ENCODE measurements around the gene CRMP1. TPM values are rescaled to one million over a fixed set of nuclear protein-coding genes. Genes with fewer than 3 reads are reported as not detected.

CRMP1 gene
- total RNA-seq, 1 donor from 2014 or later, result 245 TPM

DNA sequence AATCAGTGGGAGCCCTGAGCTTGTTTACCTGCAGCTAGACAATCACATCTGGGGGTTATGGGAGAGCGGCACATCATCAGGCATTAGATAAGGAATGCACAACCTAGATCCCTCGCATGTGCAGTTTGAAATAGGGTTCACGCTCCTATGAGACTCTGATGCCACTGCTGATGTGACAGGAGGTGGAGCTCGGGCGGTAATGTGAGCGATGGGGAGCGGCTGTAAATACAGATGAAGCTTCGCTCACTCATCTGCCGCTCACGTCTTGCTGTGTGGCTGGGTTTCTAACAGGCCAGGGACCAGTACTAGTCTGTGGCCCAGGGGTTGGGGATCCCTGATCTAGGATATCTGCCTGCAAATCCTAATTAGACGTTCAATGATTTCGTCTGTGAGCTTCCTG is 90.3 kb downstream of the CRMP1 start:
- no peaks in the 10 kb centered on the region for H3K27me3 Mint-ChIP-seq (ENCODE audit: low read depth)
- no peak for DNase-seq (ENCODE audit: low read depth, low spot score)
- H3K4me1 Mint-ChIP-seq, result no peaks in the 10 kb centered on the region
- no peak overlapping the region for H3K4me3 Mint-ChIP-seq
- no peak overlapping the region for H3K27ac Mint-ChIP-seq (ENCODE audit: unreplicated experiment)
- no peak for TF ChIP-seq CTCF (conservative IDR thresholded peaks at IDR 0.05)
- peaks cover 27% of the 10 kb centered on the region for H3K36me3 Mint-ChIP-seq (ENCODE audit: low read depth)
- H3K9me3 Mint-ChIP-seq, result no peaks in the 10 kb centered on the region

GRCh38 chr4:5801696-5802095 is 91.2 kb downstream of the CRMP1 start:
- Mint-ChIP-seq H3K27me3 (ENCODE audit: low read depth) (no peaks in the 10 kb centered on the region), H3K36me3 (ENCODE audit: low read depth) (peaks cover 22% of the 10 kb centered on the region), H3K9me3 (no peaks in the 10 kb centered on the region), H3K4me1 (no peaks in the 10 kb centered on the region), H3K27ac (ENCODE audit: unreplicated experiment) (no peak overlapping the region), H3K4me3 (peak overlapping the region; percentile 26)
- no peak for TF ChIP-seq CTCF (conservative IDR thresholded peaks at IDR 0.05)
- no peak for DNase-seq (ENCODE audit: low read depth, low spot score)

DNA sequence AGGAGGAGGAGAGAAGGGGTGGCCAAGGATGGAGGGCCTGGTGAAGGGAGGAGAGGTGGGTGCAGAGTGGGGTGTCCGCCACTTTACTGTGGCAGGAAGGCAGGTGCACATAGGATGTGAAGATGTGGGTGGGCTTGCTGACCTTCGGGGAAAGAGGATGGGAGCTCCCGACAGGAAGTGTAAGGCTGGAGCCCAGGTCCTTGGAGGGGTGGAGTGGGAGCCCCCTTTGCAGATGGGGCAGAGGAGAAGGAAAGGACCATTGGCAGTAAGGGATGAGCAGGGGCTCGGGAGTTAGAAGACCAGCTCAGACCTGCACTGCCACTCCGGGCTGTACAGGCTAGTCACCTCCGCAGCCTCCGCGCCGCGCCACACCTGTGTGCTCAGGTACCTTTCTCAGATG is 92.4 kb downstream of the CRMP1 start:
- Mint-ChIP-seq H3K9me3 (no peaks in the 10 kb centered on the region), H3K36me3 (ENCODE audit: low read depth) (peaks cover 20% of the 10 kb centered on the region), H3K4me1 (no peaks in the 10 kb centered on the region), H3K4me3 (no peak overlapping the region), H3K27ac (ENCODE audit: unreplicated experiment) (no peak overlapping the region), H3K27me3 (ENCODE audit: low read depth) (no peaks in the 10 kb centered on the region)
- no peak for DNase-seq (ENCODE audit: low read depth, low spot score)
- no peak for TF ChIP-seq CTCF (conservative IDR thresholded peaks at IDR 0.05)

DNA sequence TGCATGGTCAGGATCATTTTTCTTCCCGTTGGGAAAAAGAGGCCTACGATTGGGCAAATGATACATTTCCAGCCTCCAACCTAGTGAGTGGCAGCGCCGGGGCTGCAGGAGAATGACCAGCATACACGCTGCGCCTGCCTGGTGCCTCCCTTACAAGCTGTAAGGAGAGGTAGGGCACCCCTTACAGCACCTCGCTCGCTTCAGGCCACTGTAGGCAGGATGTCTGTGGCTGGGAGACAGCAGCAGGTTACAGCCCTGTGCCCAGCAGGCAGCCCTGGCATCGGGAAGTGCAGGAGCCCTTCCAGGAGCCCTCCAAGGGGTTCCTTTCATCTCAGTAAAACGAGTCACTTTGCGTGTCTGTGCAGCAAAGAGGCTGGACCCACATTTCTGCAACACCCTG is 93.5 kb downstream of the CRMP1 start:
- H3K27ac Mint-ChIP-seq (ENCODE audit: unreplicated experiment), result no peak overlapping the region
- H3K4me1 Mint-ChIP-seq, result no peaks in the 10 kb centered on the region
- no peaks in the 10 kb centered on the region for H3K9me3 Mint-ChIP-seq
- H3K27me3 Mint-ChIP-seq (ENCODE audit: low read depth), result no peaks in the 10 kb centered on the region
- no peak for TF ChIP-seq CTCF (conservative IDR thresholded peaks at IDR 0.05)
- no peak overlapping the region for H3K4me3 Mint-ChIP-seq
- no peak for DNase-seq (ENCODE audit: low read depth, low spot score)
- peaks cover 23% of the 10 kb centered on the region for H3K36me3 Mint-ChIP-seq (ENCODE audit: low read depth)

DNA sequence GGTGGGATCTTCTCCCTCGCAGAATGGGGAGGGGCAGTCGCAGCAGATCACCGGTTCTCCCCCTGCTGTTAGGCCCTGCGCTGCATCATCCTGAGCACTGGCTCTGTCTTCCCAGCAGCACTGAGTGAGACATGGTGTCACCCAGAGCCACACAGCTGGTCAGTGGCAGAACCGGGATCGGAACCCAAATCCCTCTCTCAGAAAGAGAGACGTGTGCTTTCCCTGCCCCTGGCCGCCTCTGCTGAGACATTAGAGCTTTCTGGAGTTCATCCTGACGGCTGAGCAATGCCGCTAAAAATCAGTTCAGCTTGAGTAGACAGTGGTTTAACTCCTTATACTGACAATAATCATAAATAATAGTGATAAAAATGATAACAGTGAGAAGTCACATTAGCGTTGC is 93.9 kb downstream of the CRMP1 start:
- Mint-ChIP-seq H3K36me3 (ENCODE audit: low read depth) (peaks cover 23% of the 10 kb centered on the region), H3K27ac (ENCODE audit: unreplicated experiment) (no peak overlapping the region), H3K27me3 (ENCODE audit: low read depth) (no peaks in the 10 kb centered on the region), H3K4me3 (no peak overlapping the region), H3K4me1 (no peaks in the 10 kb centered on the region), H3K9me3 (no peaks in the 10 kb centered on the region)
- TF ChIP-seq CTCF (conservative IDR thresholded peaks at IDR 0.05), result no peak
- DNase-seq (ENCODE audit: low read depth, low spot score), result no peak

GRCh38 chr4:5798462-5798861 is 94.4 kb downstream of the CRMP1 start:
- Mint-ChIP-seq H3K9me3 (no peaks in the 10 kb centered on the region), H3K4me1 (no peaks in the 10 kb centered on the region), H3K27me3 (ENCODE audit: low read depth) (no peaks in the 10 kb centered on the region), H3K36me3 (ENCODE audit: low read depth) (peaks cover 23% of the 10 kb centered on the region), H3K27ac (ENCODE audit: unreplicated experiment) (no peak overlapping the region), H3K4me3 (no peak overlapping the region)
- TF ChIP-seq CTCF (conservative IDR thresholded peaks at IDR 0.05), result no peak
- DNase-seq (ENCODE audit: low read depth, low spot score), result no peak

Measured in neural crest cell (in vitro differentiated cells).